Lung (tissue), 12 donors: ENCODE data around the gene HIPK2. TPM values are rescaled to one million over a fixed set of nuclear protein-coding genes. Genes with fewer than 3 reads are reported as not detected.

Source experiments
- ATAC-seq: fragments of 200-7000 bp; cut with Tn5 transposase; one replicate; pipeline ENCODE4 v1.9.1; 2020; ENCODE audit warnings: moderate number of reproducible peaks; ENCODE audit not compliant: insufficient read depth, low FRiP score
- DNase-seq, 3 donors: peaks; one replicate each; pipeline ENCODE4 v3.0.0-alpha.2; 2013 to 2017
- H3K27ac ChIP-seq, 2 donors: one replicate each; pipeline ENCODE4 v1.5.1; 2013; ENCODE audit warnings: mild to moderate bottlenecking in 2 of 2, moderate library complexity in 2 of 2, control low read depth in 1 of 2, inconsistent platforms in 1 of 2, low read depth in 1 of 2, low read length in 1 of 2
- H3K27me3 ChIP-seq, 3 donors: one replicate each; pipeline ENCODE4 v1.5.1; 2013; ENCODE audit warnings: low read length in 2 of 3; ENCODE audit not compliant: control insufficient read depth in 3 of 3, insufficient read depth in 3 of 3
- H3K36me3 ChIP-seq, 4 donors: one replicate each; pipeline ENCODE4 v1.5.1; 2013; ENCODE audit warnings: low read length in 4 of 4, mild to moderate bottlenecking in 1 of 4, moderate library complexity in 1 of 4; ENCODE audit not compliant: control insufficient read depth in 4 of 4, insufficient read depth in 4 of 4
- H3K4me1 ChIP-seq, 5 donors: one replicate each; pipeline ENCODE4 v1.5.1; 2013; ENCODE audit warnings: low read length in 5 of 5, mild to moderate bottlenecking in 2 of 5, moderate library complexity in 1 of 5; ENCODE audit not compliant: control insufficient read depth in 5 of 5, insufficient read depth in 5 of 5
- H3K4me3 ChIP-seq: one replicate; pipeline ENCODE4 v1.5.1; 2013; ENCODE audit warnings: mild to moderate bottlenecking, control low read depth, moderate library complexity
- H3K9ac ChIP-seq, 2 donors: one replicate each; pipeline ENCODE4 v1.5.1; 2013; ENCODE audit warnings: low read length in 2 of 2, control low read depth in 1 of 2; ENCODE audit not compliant: insufficient read depth in 1 of 2
- H3K9me3 ChIP-seq, 4 donors: one replicate each; pipeline ENCODE4 v1.5.1; 2013; ENCODE audit warnings: low read length in 3 of 4, mild to moderate bottlenecking in 1 of 4, moderate library complexity in 1 of 4; ENCODE audit not compliant: control insufficient read depth in 4 of 4, insufficient read depth in 3 of 4
- CTCF ChIP-seq: IDR thresholded peaks from 2 replicates; pipeline ENCODE4 v1.5.1; 2012; ENCODE audit warnings: mild to moderate bottlenecking; ENCODE audit errors: control extremely low read depth, extremely low read depth
- WGBS, 2 donors: extraction: QIAGEN DNeasy Blood & Tissue Kit; methylation state at CpG; one replicate each; pipeline ENCODE4 v1.1.7; 2013; 5-methylcytosine and 5-hydroxymethylcytosine counted together
- polyA plus RNA-seq, 2 donors: library from polyadenylated mRNA; stranded (reverse); fragments of 200-250 nt; gene quantifications; one replicate each; pipeline ENCODE4 v1.2.1, GENCODE V29; 2013
- total RNA-seq, 2 donors: library from RNA; depleted of rRNA in 1 of 2; stranded (reverse); fragments of >200 nt in 1 of 2; gene quantifications; one replicate each; pipeline ENCODE4 v1.2.1, GENCODE V29; 2014 to 2021
- donor health status: control.
- donor health status: control.
- donor health status: Bipolar disorder and iron deficiency.
- donor health status: healthy.
- donor health status: DM: yes; HTN: yes; CAD: no.

Gene HIPK2
- total and polyA plus RNA-seq, 4 donors, result 8.7 to 65.1 (median 18.3) TPM

- ATAC-seq, result no peak
- Histone ChIP-seq H3K27me3 (no peaks in the 10 kb centered on the region), H3K9me3 (peaks cover 0 to 5% (median 2%) of the 10 kb centered on the region in 4 donors), H3K9ac (no peak overlapping the region), H3K4me3 (no peak overlapping the region), H3K36me3 (peaks cover 0 to 12% (median 0%) of the 10 kb centered on the region in 4 donors), H3K4me1 (peaks cover 7 to 49% (median 29%) of the 10 kb centered on the region in 5 donors), H3K27ac (peak overlapping the region; percentile 78 to 95)
- 80 to 87% methylated on average over 16 of the region's 16 CpGs for WGBS, 2 donors
- DNase-seq, result peak; percentile 36 to 47 (median 44)
- TF ChIP-seq CTCF, result no peak
These were observed 94.5 kb downstream of the HIPK2 start for GRCh38 chr7:139683137-139683921.

- Histone ChIP-seq H3K4me1 (peaks cover 7 to 49% (median 29%) of the 10 kb centered on the region in 5 donors), H3K9ac (no peak overlapping the region), H3K4me3 (no peak overlapping the region), H3K27me3 (no peaks in the 10 kb centered on the region), H3K9me3 (peaks cover 0 to 5% (median 2%) of the 10 kb centered on the region in 4 donors), H3K36me3 (peaks cover 0 to 6% (median 0%) of the 10 kb centered on the region in 4 donors), H3K27ac (peak overlapping the region; percentile 78 to 95)
- ATAC-seq, result no peak
- 68 to 74% methylated on average over 9 of the region's 9 CpGs for WGBS, 2 donors
- peak; percentile 72 to 77 (median 76) for DNase-seq
- no peak for TF ChIP-seq CTCF
These were observed 95.4 kb downstream of the HIPK2 start for GRCh38 chr7:139682136-139683013.

GRCh38 chr7:139681812-139682135, 96.0 kb downstream of the HIPK2 start:
- ATAC-seq (no peak), DNase-seq (no peak)
- 92 to 93% methylated on average over 4 of the region's 4 CpGs for WGBS, 2 donors
- peaks cover 7 to 49% (median 29%) of the 10 kb centered on the region in 5 donors for H3K4me1 ChIP-seq
- no peak overlapping the region for H3K9ac ChIP-seq
- H3K27ac ChIP-seq, result peak overlapping the region; percentile 78 to 95
- H3K9me3 ChIP-seq, result peaks cover 0 to 5% (median 2%) of the 10 kb centered on the region in 4 donors
- peaks cover 0 to 6% (median 0%) of the 10 kb centered on the region in 4 donors for H3K36me3 ChIP-seq
- no peak overlapping the region for H3K4me3 ChIP-seq
- no peak for TF ChIP-seq CTCF
- no peaks in the 10 kb centered on the region for H3K27me3 ChIP-seq
